Esophagus squamous epithelium (tissue), 5 donors: Measurements from ENCODE around the gene TMCC1. TPM values are rescaled to one million over a fixed set of nuclear protein-coding genes. Genes with fewer than 3 reads are reported as not detected.

Experiments used
- DNase-seq: peaks from one replicate; lab custom pipeline; 2025; lab: John Stamatoyannopoulos, UW
- H3K27ac ChIP-seq, 4 donors: fragments of 200-600 bp; sonication (generic); one replicate each; pipeline ENCODE4 v1.5.1; 2016 to 2019; ENCODE audit warnings: mild to moderate bottlenecking in 1 of 4
- H3K27me3 ChIP-seq, 4 donors: fragments of 200-600 bp; sonication (generic); 1 replicate in 3 of 4; 2 replicates in 1 of 4; pipeline versions ENCODE4 v1.5.1 to v1.6.0; 2017 to 2021; ENCODE audit warnings: antibody characterized with exemption in 1 of 4
- H3K36me3 ChIP-seq, 3 donors: fragments of 200-600 bp; sonication (generic); one replicate each; pipeline ENCODE4 v1.5.1; 2016 to 2019
- H3K4me1 ChIP-seq, 3 donors: fragments of 200-600 bp; sonication (generic); one replicate each; pipeline ENCODE4 v1.5.1; 2017 to 2019
- H3K4me3 ChIP-seq, 4 donors: fragments of 200-600 bp; sonication (generic); 1 replicate in 3 of 4; 2 replicates in 1 of 4; pipeline ENCODE4 v1.5.1; 2016 to 2019; ENCODE audit warnings: mild to moderate bottlenecking in 2 of 4, moderate library complexity in 1 of 4
- H3K9me3 ChIP-seq, 3 donors: fragments of 200-600 bp; sonication (generic); one replicate each; pipeline ENCODE4 v1.5.1; 2016 to 2019
- POLR2A ChIP-seq, 4 donors: fragments of 450-650 bp; IDR thresholded peaks; one replicate each; pipeline ENCODE4 v1.6.1; 2017; ENCODE audit warnings: antibody characterized with exemption in 4 of 4, mild to moderate bottlenecking in 4 of 4, moderate library complexity in 3 of 4
- WGBS, 2 donors: methylation state at CpG; one replicate each; pipeline ENCODE4 v1.1.5; 2018; 5-methylcytosine and 5-hydroxymethylcytosine counted together
- intact Hi-C: fragments of 100-400 bp; cut with DNase I; formaldehyde crosslinking; loops from one replicate; pipeline ENCODE4 v1.15.0; 2022
- total RNA-seq, 4 donors: library from RNA; depleted of rRNA; stranded (reverse); fragments of >200 nt; gene quantifications; one replicate each; pipeline ENCODE4 v1.1.0, GENCODE V29; 2016
- TF ChIP-seq, protein P1 (sequence below), 6 experiments: fragments of 450-650 bp in 4 of 6; fragments of 200-600 bp in 2 of 6; sonication (generic) in 2 of 6; IDR thresholded peaks; one replicate each; pipeline ENCODE4 v1.5.1; 2016 to 2019; ENCODE audit warnings: antibody characterized with exemption in 6 of 6, mild to moderate bottlenecking in 4 of 6, moderate library complexity in 4 of 6
- donor health status: DM: yes; HTN: yes; CAD: no.

Gene TMCC1
- total RNA-seq, 4 donors from 2014 or later: 13.1 to 23.5 (median 18.4) TPM

GRCh38 chr3:129727707-129728106, 165.8 kb downstream of the TMCC1 start:
- no peaks in the 10 kb centered on the region for H3K36me3 ChIP-seq
- no peak for TF ChIP-seq POLR2A (IDR thresholded peaks at IDR 0.05)
- TF ChIP-seq, protein P1, sequence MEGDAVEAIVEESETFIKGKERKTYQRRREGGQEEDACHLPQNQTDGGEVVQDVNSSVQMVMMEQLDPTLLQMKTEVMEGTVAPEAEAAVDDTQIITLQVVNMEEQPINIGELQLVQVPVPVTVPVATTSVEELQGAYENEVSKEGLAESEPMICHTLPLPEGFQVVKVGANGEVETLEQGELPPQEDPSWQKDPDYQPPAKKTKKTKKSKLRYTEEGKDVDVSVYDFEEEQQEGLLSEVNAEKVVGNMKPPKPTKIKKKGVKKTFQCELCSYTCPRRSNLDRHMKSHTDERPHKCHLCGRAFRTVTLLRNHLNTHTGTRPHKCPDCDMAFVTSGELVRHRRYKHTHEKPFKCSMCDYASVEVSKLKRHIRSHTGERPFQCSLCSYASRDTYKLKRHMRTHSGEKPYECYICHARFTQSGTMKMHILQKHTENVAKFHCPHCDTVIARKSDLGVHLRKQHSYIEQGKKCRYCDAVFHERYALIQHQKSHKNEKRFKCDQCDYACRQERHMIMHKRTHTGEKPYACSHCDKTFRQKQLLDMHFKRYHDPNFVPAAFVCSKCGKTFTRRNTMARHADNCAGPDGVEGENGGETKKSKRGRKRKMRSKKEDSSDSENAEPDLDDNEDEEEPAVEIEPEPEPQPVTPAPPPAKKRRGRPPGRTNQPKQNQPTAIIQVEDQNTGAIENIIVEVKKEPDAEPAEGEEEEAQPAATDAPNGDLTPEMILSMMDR (IDR thresholded peaks at IDR 0.05): no peak
- H3K27ac ChIP-seq: no peak overlapping the region
- WGBS, 2 donors: 67 to 92% methylated on average over 1 to 2 of the region's 2 CpGs
- no peaks in the 10 kb centered on the region for H3K9me3 ChIP-seq
- no peaks in the 10 kb centered on the region for H3K27me3 ChIP-seq
- no peak for DNase-seq
- peaks cover 0 to 38% (median 10%) of the 10 kb centered on the region in 3 donors for H3K4me1 ChIP-seq
- intact Hi-C loops: no loop called here
- H3K4me3 ChIP-seq: no peak overlapping the region

DNA sequence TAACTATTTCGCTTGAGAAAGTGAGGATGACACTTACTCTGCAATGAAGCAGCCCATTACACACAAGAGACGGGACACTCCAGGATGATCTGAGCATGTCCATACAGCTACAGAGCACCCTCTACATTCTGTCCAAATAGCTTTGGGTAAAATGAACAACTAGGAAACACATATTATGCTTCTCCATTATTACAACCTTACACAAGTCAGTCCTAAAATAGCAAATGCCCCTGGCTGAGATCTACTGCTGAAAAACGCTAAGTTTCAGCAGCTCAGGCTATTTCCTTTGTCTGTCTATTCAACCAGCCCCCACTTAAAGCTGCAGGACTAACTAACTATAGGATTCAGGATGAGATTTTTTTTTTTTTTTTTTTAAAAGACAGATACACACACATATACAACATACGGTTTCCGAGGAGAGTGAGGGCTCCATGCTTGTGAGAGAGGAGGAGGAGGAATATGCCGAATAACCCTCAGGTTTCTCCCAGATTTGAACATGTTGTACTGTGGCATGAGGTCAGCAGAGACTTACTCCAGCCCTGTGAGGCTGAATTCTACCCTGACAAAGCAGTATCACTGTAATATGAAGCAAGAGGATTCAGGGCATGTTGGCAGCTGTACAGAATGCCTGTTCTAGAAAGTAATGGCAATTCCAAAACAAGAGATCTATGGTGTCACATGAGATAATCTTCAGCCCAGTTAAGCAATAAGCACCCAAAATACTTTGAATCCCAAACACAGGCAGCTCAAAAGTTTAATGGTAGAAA, 169.8 kb downstream of the TMCC1 start:
- H3K27me3 ChIP-seq: no peaks in the 10 kb centered on the region
- H3K4me1 ChIP-seq: peaks cover 0 to 36% (median 10%) of the 10 kb centered on the region in 3 donors
- WGBS, 2 donors: 46 to 47% methylated on average over 6 of the region's 6 CpGs
- intact Hi-C loops: no loop called here
- no peak for DNase-seq
- H3K9me3 ChIP-seq: no peaks in the 10 kb centered on the region
- peak overlapping the region in 3 of 4 donors; percentile 53 to 71 (median 66) for H3K27ac ChIP-seq
- no peak for TF ChIP-seq POLR2A (IDR thresholded peaks at IDR 0.05)
- TF ChIP-seq, protein P1 (IDR thresholded peaks at IDR 0.05): no peak
- peak overlapping the region in 1 of 4 donors; percentile 12 for H3K4me3 ChIP-seq
- H3K36me3 ChIP-seq: no peaks in the 10 kb centered on the region

DNA sequence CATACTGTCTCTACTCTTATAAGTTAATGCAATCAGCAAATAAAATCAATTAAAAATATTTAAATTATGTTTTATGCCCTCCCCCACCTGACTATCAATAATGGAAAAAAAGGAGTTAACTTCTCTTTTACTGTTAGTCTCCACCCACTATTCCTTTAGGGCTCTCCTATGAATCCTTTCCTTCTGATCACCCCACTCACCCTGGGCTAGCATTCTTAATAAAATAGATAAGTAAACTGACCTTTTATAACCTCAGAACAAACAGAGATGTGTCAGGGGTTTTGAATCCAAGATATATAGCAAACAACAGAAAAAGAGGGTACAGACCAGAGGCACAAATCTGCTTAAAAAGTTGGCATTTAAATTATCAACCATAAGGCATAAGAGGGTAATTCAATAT, 171.0 kb downstream of the TMCC1 start:
- Histone ChIP-seq H3K27me3 (no peaks in the 10 kb centered on the region), H3K4me3 (no peak overlapping the region), H3K4me1 (peaks cover 0 to 27% (median 10%) of the 10 kb centered on the region in 3 donors), H3K36me3 (no peaks in the 10 kb centered on the region), H3K27ac (no peak overlapping the region), H3K9me3 (no peaks in the 10 kb centered on the region)
- intact Hi-C loops: no loop called here
- DNase-seq: no peak
- no peak for TF ChIP-seq POLR2A (IDR thresholded peaks at IDR 0.05)
- TF ChIP-seq, protein P1 (IDR thresholded peaks at IDR 0.05): no peak

- Histone ChIP-seq H3K9me3 (no peaks in the 10 kb centered on the region), H3K4me3 (no peak overlapping the region), H3K4me1 (peaks cover 0 to 10% (median 0%) of the 10 kb centered on the region in 3 donors), H3K27me3 (no peaks in the 10 kb centered on the region), H3K27ac (no peak overlapping the region), H3K36me3 (no peaks in the 10 kb centered on the region)
- intact Hi-C loops: no loop called here
- no peak for TF ChIP-seq POLR2A (IDR thresholded peaks at IDR 0.05)
- TF ChIP-seq, protein P1 (IDR thresholded peaks at IDR 0.05): no peak
- no peak for DNase-seq
- 60 to 73% methylated on average over 4 of the region's 4 CpGs for WGBS, 2 donors
Measured at GRCh38 chr3:129718201-129718600, 175.3 kb downstream of the TMCC1 start.

DNA sequence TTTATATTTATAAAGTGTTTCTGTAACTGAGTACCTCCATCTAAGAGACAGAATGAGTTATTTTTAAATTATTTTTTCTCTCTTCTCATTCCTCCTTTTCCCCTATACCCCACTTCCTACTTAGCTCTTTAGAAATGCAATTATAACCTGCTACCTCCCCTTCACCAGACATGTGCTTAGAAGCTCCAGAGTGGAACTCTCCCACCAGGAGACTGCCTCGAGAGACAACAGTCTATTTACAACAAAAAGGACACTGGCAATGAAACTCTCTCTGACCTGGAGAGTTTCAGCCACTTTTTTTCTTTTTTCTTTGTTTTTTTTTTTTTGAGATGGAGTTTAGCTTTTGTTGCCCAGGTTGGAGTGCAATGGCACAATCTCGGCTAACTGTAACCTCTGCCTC, 177.7 kb downstream of the TMCC1 start:
- H3K9me3 ChIP-seq: no peaks in the 10 kb centered on the region
- 84 to 92% methylated on average over 1 to 2 of the region's 2 CpGs for WGBS, 2 donors
- intact Hi-C loops: no loop called here
- no peak for TF ChIP-seq POLR2A (IDR thresholded peaks at IDR 0.05)
- TF ChIP-seq, protein P1 (IDR thresholded peaks at IDR 0.05): no peak
- H3K4me3 ChIP-seq: no peak overlapping the region
- H3K27me3 ChIP-seq: no peaks in the 10 kb centered on the region
- no peak for DNase-seq
- no peaks in the 10 kb centered on the region for H3K36me3 ChIP-seq
- H3K27ac ChIP-seq: no peak overlapping the region
- H3K4me1 ChIP-seq: no peaks in the 10 kb centered on the region
